ENCODE data around the gene CLEC16A.

CLEC16A gene

GRCh38 chr16:10929853-10930754 lies 14.3 kb upstream of the CLEC16A start:
- H3K36me3 Mint-ChIP-seq (ENCODE audit: insufficient read depth): peaks cover 13% of the 10 kb centered on the region
- peaks cover 11 to 28% of the 10 kb centered on the region in 2 donors for H3K4me1 Mint-ChIP-seq (ENCODE audit: low read depth in 2 of 2)
- DNase-seq: no peak
- no peak overlapping the region for H3K4me3 Mint-ChIP-seq
- H3K27me3 Mint-ChIP-seq: no peaks in the 10 kb centered on the region
- H3K27ac Mint-ChIP-seq: peak overlapping the region in 1 of 2 donors; percentile 85
- H3K9me3 Mint-ChIP-seq: no peaks in the 10 kb centered on the region
- ATAC-seq (replicated peaks): no peak

- Mint-ChIP-seq H3K4me1 (ENCODE audit: low read depth in 2 of 2) (peaks cover 15 to 31% of the 10 kb centered on the region in 2 donors), H3K27ac (peak overlapping the region; percentile 44 to 85), H3K4me3 (no peak overlapping the region), H3K27me3 (no peaks in the 10 kb centered on the region), H3K9me3 (no peaks in the 10 kb centered on the region), H3K36me3 (ENCODE audit: insufficient read depth) (peaks cover 13% of the 10 kb centered on the region)
- ATAC-seq (replicated peaks) (no peak), DNase-seq (no peak)
Observed at GRCh38 chr16:10930755-10931093, 13.6 kb upstream of the CLEC16A start.

- Mint-ChIP-seq H3K4me1 (ENCODE audit: low read depth in 2 of 2) (peaks cover 19 to 33% of the 10 kb centered on the region in 2 donors), H3K27me3 (no peaks in the 10 kb centered on the region), H3K27ac (peak overlapping the region; percentile 44 to 85), H3K4me3 (no peak overlapping the region), H3K9me3 (no peaks in the 10 kb centered on the region), H3K36me3 (ENCODE audit: insufficient read depth) (peaks cover 13% of the 10 kb centered on the region)
- no peak for DNase-seq
- ATAC-seq (replicated peaks): no peak
Observed at GRCh38 chr16:10931134-10931533, 13.2 kb upstream of the CLEC16A start.

GRCh38 chr16:10931977-10932632 lies 12.3 kb upstream of the CLEC16A start:
- ATAC-seq (replicated peaks) (no peak), DNase-seq (no peak)
- Mint-ChIP-seq H3K4me3 (no peak overlapping the region), H3K4me1 (ENCODE audit: low read depth in 2 of 2) (peaks cover 29 to 41% of the 10 kb centered on the region in 2 donors), H3K27me3 (no peaks in the 10 kb centered on the region), H3K36me3 (ENCODE audit: insufficient read depth) (peaks cover 10% of the 10 kb centered on the region), H3K27ac (peak overlapping the region; percentile 28 to 75), H3K9me3 (no peaks in the 10 kb centered on the region)

- no peak overlapping the region for H3K4me3 Mint-ChIP-seq
- H3K4me1 Mint-ChIP-seq (ENCODE audit: low read depth in 2 of 2): peaks cover 39 to 48% of the 10 kb centered on the region in 2 donors
Observed at GRCh38 chr16:10932959-10933710, 11.2 kb upstream of the CLEC16A start.

GRCh38 chr16:10933865-10934264 lies 10.5 kb upstream of the CLEC16A start:
- Mint-ChIP-seq H3K4me1 (ENCODE audit: low read depth in 2 of 2) (peaks cover 47 to 55% of the 10 kb centered on the region in 2 donors), H3K27me3 (no peaks in the 10 kb centered on the region), H3K9me3 (no peaks in the 10 kb centered on the region), H3K27ac (peak overlapping the region; percentile 25 to 75), H3K4me3 (no peak overlapping the region), H3K36me3 (ENCODE audit: insufficient read depth) (peaks cover 6% of the 10 kb centered on the region)
- ATAC-seq (replicated peaks): no peak
- DNase-seq: no peak

More at GRCh38 chr16:10932959-10933710, 11.2 kb upstream of the CLEC16A start:
- no peak for ATAC-seq (replicated peaks)
- Mint-ChIP-seq H3K27me3 (no peaks in the 10 kb centered on the region), H3K27ac (peak overlapping the region in 1 of 2 donors; percentile 75), H3K9me3 (no peaks in the 10 kb centered on the region), H3K36me3 (ENCODE audit: insufficient read depth) (peaks cover 6% of the 10 kb centered on the region)
- no peak for DNase-seq

GRCh38 chr16:10934325-10935107 lies 9.8 kb upstream of the CLEC16A start:
- peaks cover 53 to 62% of the 10 kb centered on the region in 2 donors for H3K4me1 Mint-ChIP-seq (ENCODE audit: low read depth in 2 of 2)

GRCh38 chr16:10935226-10935915 lies 9.0 kb upstream of the CLEC16A start:
- Mint-ChIP-seq H3K4me3 (peak overlapping the region; percentile 4 to 80), H3K9me3 (no peaks in the 10 kb centered on the region), H3K27ac (no peak overlapping the region), H3K4me1 (ENCODE audit: low read depth in 2 of 2) (peaks cover 56 to 66% of the 10 kb centered on the region in 2 donors), H3K27me3 (no peaks in the 10 kb centered on the region), H3K36me3 (ENCODE audit: insufficient read depth) (peaks cover 6% of the 10 kb centered on the region)
- no peak for ATAC-seq (replicated peaks)
- DNase-seq: no peak

More at GRCh38 chr16:10934325-10935107, 9.8 kb upstream of the CLEC16A start:
- no peaks in the 10 kb centered on the region for H3K9me3 Mint-ChIP-seq
- ATAC-seq (replicated peaks) (no peak), DNase-seq (no peak)
- peaks cover 6% of the 10 kb centered on the region for H3K36me3 Mint-ChIP-seq (ENCODE audit: insufficient read depth)
- no peak overlapping the region for H3K4me3 Mint-ChIP-seq
- peak overlapping the region in 1 of 2 donors; percentile 25 for H3K27ac Mint-ChIP-seq
- no peaks in the 10 kb centered on the region for H3K27me3 Mint-ChIP-seq

- ATAC-seq (replicated peaks): no peak
- no peaks in the 10 kb centered on the region for H3K9me3 Mint-ChIP-seq
- peak overlapping the region; percentile 80 to 96 for H3K4me3 Mint-ChIP-seq
- H3K27me3 Mint-ChIP-seq: no peaks in the 10 kb centered on the region
- H3K4me1 Mint-ChIP-seq (ENCODE audit: low read depth in 2 of 2): peaks cover 67 to 71% of the 10 kb centered on the region in 2 donors
- DNase-seq: no peak
- H3K27ac Mint-ChIP-seq: peak overlapping the region in 1 of 2 donors; percentile 69
- peaks cover 8% of the 10 kb centered on the region for H3K36me3 Mint-ChIP-seq (ENCODE audit: insufficient read depth)
Observed at GRCh38 chr16:10936272-10936984, 7.9 kb upstream of the CLEC16A start.

- Mint-ChIP-seq H3K4me1 (ENCODE audit: low read depth in 2 of 2) (peaks cover 67 to 73% of the 10 kb centered on the region in 2 donors), H3K36me3 (ENCODE audit: insufficient read depth) (peaks cover 8% of the 10 kb centered on the region), H3K9me3 (no peaks in the 10 kb centered on the region), H3K27me3 (no peaks in the 10 kb centered on the region), H3K4me3 (peak overlapping the region; percentile 80 to 96), H3K27ac (peak overlapping the region; percentile 69 to 74)
- ATAC-seq (replicated peaks) (peak; percentile 16), DNase-seq (no peak)
Observed at GRCh38 chr16:10937068-10937859, 7.1 kb upstream of the CLEC16A start.

- Mint-ChIP-seq H3K27me3 (no peaks in the 10 kb centered on the region), H3K36me3 (ENCODE audit: insufficient read depth) (peaks cover 8% of the 10 kb centered on the region), H3K4me1 (ENCODE audit: low read depth in 2 of 2) (peaks cover 71% of the 10 kb centered on the region in 2 donors), H3K9me3 (no peaks in the 10 kb centered on the region), H3K27ac (peak overlapping the region; percentile 69 to 74), H3K4me3 (peak overlapping the region; percentile 80 to 96)
- DNase-seq (no peak), ATAC-seq (replicated peaks) (no peak)
Observed at GRCh38 chr16:10938321-10938720, 6.0 kb upstream of the CLEC16A start.

Measured in effector memory CD8-positive, alpha-beta T cell (primary cell).